ENCODE measurements around the gene HPSE2. TPM values are rescaled to one million over a fixed set of nuclear protein-coding genes. Genes with fewer than 3 reads are reported as not detected.

HPSE2 gene
- total RNA-seq, 2 experiments from 2014 or later: not detected

DNA sequence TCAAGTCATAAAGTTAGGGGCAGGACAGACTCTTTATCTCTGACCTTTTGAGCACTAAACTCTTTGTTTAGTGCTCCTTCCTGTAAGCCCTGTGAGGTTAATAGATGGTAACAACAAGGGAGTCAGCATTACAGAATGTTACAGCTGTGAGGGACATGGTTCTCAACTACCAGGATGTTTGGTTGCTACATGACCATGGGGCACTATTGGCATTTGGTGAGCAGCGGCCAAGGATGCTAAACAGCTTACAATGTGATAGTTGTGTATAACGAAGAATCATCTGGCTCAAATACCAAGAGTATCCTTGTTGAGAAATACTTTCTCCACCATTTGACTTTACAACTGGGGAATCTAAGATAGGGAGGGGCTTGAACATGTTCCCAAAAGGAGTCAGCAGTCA is 753.6 kb downstream of the HPSE2 start:
- peaks cover 0 to 2% of the 10 kb centered on the region in 2 experiments for H3K27me3 ChIP-seq (ENCODE audit: control insufficient read depth in 1 of 2, insufficient read depth in 2 of 2, low read length in 2 of 2)

DNA sequence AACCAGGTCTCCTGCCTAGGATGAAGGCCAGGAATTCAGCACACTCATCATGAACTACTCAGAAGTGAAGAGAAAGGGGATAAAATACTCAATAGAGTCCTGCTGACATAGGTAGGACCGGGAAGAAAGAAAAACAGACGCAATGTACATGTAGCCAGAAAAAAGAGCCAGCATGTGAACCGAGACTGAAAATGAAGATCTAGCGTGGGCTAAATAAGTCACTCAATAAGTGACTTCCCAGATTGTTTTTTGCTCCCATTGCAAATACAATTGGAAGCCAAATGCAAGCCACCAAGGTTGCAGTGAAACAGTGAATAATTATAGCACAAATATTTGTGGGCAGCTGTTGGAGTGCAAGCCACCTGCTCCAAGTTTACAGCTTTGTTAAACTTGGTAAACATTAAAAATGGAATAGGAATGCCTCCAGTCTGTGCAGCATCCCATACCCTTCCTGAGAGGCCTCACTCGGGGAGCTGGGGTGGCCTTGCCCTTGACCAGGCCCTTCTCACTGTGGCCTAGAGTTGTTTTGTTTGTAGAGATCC is 754.2 kb downstream of the HPSE2 start:
- no peak for DNase-seq
- Histone ChIP-seq H3K4me3 (ENCODE audit: low read length) (no peak overlapping the region), H3K9me3 (ENCODE audit: control insufficient read depth in 1 of 2, insufficient read depth in 1 of 2, low read length in 2 of 2) (no peaks in the 10 kb centered on the region), H3K27me3 (ENCODE audit: control insufficient read depth in 1 of 2, insufficient read depth in 2 of 2, low read length in 2 of 2) (peaks cover 0 to 2% of the 10 kb centered on the region in 2 experiments), H3K27ac (ENCODE audit: low read depth in 1 of 2, low read length in 2 of 2) (no peak overlapping the region), H3K36me3 (ENCODE audit: insufficient read depth, low read length) (no peaks in the 10 kb centered on the region), H3K4me1 (ENCODE audit: insufficient read depth, low read length) (peaks cover 3% of the 10 kb centered on the region)
- Mint-ChIP-seq H3K9me3 (no peaks in the 10 kb centered on the region), H3K36me3 (ENCODE audit: low read depth) (no peaks in the 10 kb centered on the region), H3K4me3 (no peak overlapping the region), H3K4me1 (ENCODE audit: low read depth) (no peaks in the 10 kb centered on the region), H3K27me3 (peaks cover 25% of the 10 kb centered on the region), H3K27ac (no peak overlapping the region)
- TF ChIP-seq, protein P1, sequence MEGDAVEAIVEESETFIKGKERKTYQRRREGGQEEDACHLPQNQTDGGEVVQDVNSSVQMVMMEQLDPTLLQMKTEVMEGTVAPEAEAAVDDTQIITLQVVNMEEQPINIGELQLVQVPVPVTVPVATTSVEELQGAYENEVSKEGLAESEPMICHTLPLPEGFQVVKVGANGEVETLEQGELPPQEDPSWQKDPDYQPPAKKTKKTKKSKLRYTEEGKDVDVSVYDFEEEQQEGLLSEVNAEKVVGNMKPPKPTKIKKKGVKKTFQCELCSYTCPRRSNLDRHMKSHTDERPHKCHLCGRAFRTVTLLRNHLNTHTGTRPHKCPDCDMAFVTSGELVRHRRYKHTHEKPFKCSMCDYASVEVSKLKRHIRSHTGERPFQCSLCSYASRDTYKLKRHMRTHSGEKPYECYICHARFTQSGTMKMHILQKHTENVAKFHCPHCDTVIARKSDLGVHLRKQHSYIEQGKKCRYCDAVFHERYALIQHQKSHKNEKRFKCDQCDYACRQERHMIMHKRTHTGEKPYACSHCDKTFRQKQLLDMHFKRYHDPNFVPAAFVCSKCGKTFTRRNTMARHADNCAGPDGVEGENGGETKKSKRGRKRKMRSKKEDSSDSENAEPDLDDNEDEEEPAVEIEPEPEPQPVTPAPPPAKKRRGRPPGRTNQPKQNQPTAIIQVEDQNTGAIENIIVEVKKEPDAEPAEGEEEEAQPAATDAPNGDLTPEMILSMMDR (IDR thresholded peaks at IDR 0.05): no peak
- ChIA-PET POLR2A (no interaction called here), CTCF (no interaction called here)
- ATAC-seq (ENCODE audit: poor library complexity): no peak
- intact Hi-C loops (cut with DNase I, micrococcal nuclease): no loop called here

More for the DNA sequence above, 753.6 kb downstream of the HPSE2 start:
- Histone ChIP-seq H3K4me3 (ENCODE audit: low read length) (no peak overlapping the region), H3K27ac (ENCODE audit: low read depth in 1 of 2, low read length in 2 of 2) (no peak overlapping the region), H3K9me3 (ENCODE audit: control insufficient read depth in 1 of 2, insufficient read depth in 1 of 2, low read length in 2 of 2) (no peaks in the 10 kb centered on the region), H3K4me1 (ENCODE audit: insufficient read depth, low read length) (peaks cover 3% of the 10 kb centered on the region), H3K36me3 (ENCODE audit: insufficient read depth, low read length) (no peaks in the 10 kb centered on the region)
- DNase-seq (no peak), ATAC-seq (ENCODE audit: poor library complexity) (no peak)
- Mint-ChIP-seq H3K36me3 (ENCODE audit: low read depth) (no peaks in the 10 kb centered on the region), H3K27ac (no peak overlapping the region), H3K27me3 (peaks cover 24% of the 10 kb centered on the region), H3K4me3 (no peak overlapping the region), H3K4me1 (ENCODE audit: low read depth) (no peaks in the 10 kb centered on the region), H3K9me3 (no peaks in the 10 kb centered on the region)
- ChIA-PET POLR2A (no interaction called here), CTCF (no interaction called here)
- intact Hi-C loops (cut with DNase I, micrococcal nuclease): no loop called here
- TF ChIP-seq, protein P1 (IDR thresholded peaks at IDR 0.05): no peak

DNA sequence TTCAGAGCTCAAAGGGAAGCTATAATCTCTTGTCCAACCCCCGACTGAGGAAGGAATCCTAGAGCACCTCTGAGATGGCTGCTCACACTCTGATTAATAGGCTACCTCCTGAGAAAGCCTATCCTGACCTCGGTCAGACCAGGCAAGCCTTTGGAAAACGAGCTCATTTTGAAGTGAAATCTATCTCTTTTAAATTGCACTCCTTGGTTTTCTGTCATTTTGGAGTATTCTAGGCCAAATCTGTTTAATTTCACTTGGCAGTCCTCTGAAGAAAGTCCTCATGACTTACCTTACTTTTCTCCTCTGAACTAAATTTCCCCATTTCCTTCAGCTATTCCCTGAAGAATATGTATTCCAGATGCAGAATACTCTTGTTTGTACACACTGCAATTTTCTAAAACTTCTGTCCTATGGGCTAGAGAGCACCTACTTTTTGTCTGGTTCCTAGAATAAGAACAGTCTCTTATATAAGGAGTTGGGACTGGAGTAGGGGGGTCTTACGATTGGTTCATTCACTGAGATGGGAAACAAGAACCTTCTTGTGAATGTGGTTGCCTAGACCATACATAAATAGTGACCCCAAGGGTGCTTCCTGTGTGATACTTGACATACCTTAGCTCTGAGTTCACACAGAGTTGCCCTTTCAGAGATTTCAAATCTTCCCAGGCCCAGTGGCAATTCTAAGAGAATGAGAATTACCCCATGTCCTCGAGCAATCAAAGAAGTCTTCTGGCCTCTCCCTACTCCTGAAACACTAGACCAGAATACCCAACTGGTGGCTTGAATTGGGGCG is 757.0 kb downstream of the HPSE2 start:
- intact Hi-C loops (cut with DNase I, micrococcal nuclease): no loop called here
- no peak for ATAC-seq (ENCODE audit: poor library complexity)
- DNase-seq: no peak
- TF ChIP-seq, protein P1 (IDR thresholded peaks at IDR 0.05): no peak
- H3K9me3 ChIP-seq (ENCODE audit: control insufficient read depth in 1 of 2, insufficient read depth in 1 of 2, low read length in 2 of 2): no peaks in the 10 kb centered on the region
- Mint-ChIP-seq H3K4me3 (no peak overlapping the region), H3K27ac (no peak overlapping the region), H3K4me1 (ENCODE audit: low read depth) (no peaks in the 10 kb centered on the region), H3K27me3 (peaks cover 15% of the 10 kb centered on the region), H3K36me3 (ENCODE audit: low read depth) (no peaks in the 10 kb centered on the region), H3K9me3 (no peaks in the 10 kb centered on the region)
- ChIA-PET POLR2A (no interaction called here), CTCF (interaction anchor here (1.1 kb wide), 1 partner anchor 9 kb away, joined by 3 read pairs; no protein-coding TSS in a partner anchor)
- H3K36me3 ChIP-seq (ENCODE audit: insufficient read depth, low read length): no peaks in the 10 kb centered on the region
- no peak overlapping the region for H3K4me3 ChIP-seq (ENCODE audit: low read length)
- H3K27ac ChIP-seq (ENCODE audit: low read depth in 1 of 2, low read length in 2 of 2): no peak overlapping the region
- H3K4me1 ChIP-seq (ENCODE audit: insufficient read depth, low read length): peaks cover 3% of the 10 kb centered on the region
- H3K27me3 ChIP-seq (ENCODE audit: control insufficient read depth in 1 of 2, insufficient read depth in 2 of 2, low read length in 2 of 2): no peaks in the 10 kb centered on the region

Measured in CD4-positive, alpha-beta T cell (primary cell).